IPS-20b (cell line): ENCODE results near the gene ARFGAP1.

Experiments
- H3K27ac ChIP-seq: one replicate; pipeline ENCODE4 v1.5.1; 2013; ENCODE audit warnings: low read length
- H3K27me3 ChIP-seq: 2 replicates; pipeline ENCODE4 v1.6.1; 2013; ENCODE audit warnings: mild to moderate bottlenecking, low read length, inconsistent platforms; ENCODE audit not compliant: insufficient read depth
- H3K36me3 ChIP-seq: 2 replicates; pipeline ENCODE4 v1.6.1; 2013; ENCODE audit warnings: low read depth, mild to moderate bottlenecking, inconsistent platforms, low read length, moderate library complexity; ENCODE audit not compliant: insufficient read depth
- H3K4me1 ChIP-seq: 2 replicates; pipeline ENCODE4 v1.6.1; 2013; ENCODE audit warnings: mild to moderate bottlenecking, control low read depth, inconsistent platforms, low read length, moderate library complexity; ENCODE audit not compliant: insufficient read depth
- H3K4me3 ChIP-seq: 2 replicates; pipeline ENCODE4 v1.5.1; 2013; ENCODE audit warnings: mild to moderate bottlenecking, low read length, inconsistent platforms
- H3K9ac ChIP-seq: 2 replicates; pipeline ENCODE4 v1.6.1; 2013; ENCODE audit warnings: low read depth, mild to moderate bottlenecking, inconsistent platforms, low read length, moderate library complexity
- H3K9me3 ChIP-seq: 2 replicates; pipeline ENCODE4 v1.6.1; 2013; ENCODE audit warnings: mild to moderate bottlenecking, low read depth, low read length, inconsistent platforms; ENCODE audit not compliant: insufficient read depth

The ARFGAP1 gene

GRCh38 chr20:63322146-63322932 lies 49.7 kb downstream of the ARFGAP1 start:
- H3K27ac ChIP-seq: no peak overlapping the region
- H3K36me3 ChIP-seq: no peaks in the 10 kb centered on the region
- H3K9me3 ChIP-seq: no peaks in the 10 kb centered on the region
- H3K27me3 ChIP-seq: no peaks in the 10 kb centered on the region
- no peak overlapping the region for H3K9ac ChIP-seq
- H3K4me3 ChIP-seq: no peak overlapping the region
- H3K4me1 ChIP-seq: no peaks in the 10 kb centered on the region

GRCh38 chr20:63322933-63323273 lies 50.3 kb downstream of the ARFGAP1 start:
- Histone ChIP-seq H3K9me3 (no peaks in the 10 kb centered on the region), H3K9ac (no peak overlapping the region), H3K36me3 (no peaks in the 10 kb centered on the region), H3K4me1 (no peaks in the 10 kb centered on the region), H3K27me3 (no peaks in the 10 kb centered on the region), H3K4me3 (no peak overlapping the region), H3K27ac (no peak overlapping the region)

- Histone ChIP-seq H3K4me3 (no peak overlapping the region), H3K36me3 (no peaks in the 10 kb centered on the region), H3K4me1 (no peaks in the 10 kb centered on the region), H3K9me3 (no peaks in the 10 kb centered on the region), H3K9ac (no peak overlapping the region), H3K27me3 (no peaks in the 10 kb centered on the region), H3K27ac (no peak overlapping the region)
Observed at GRCh38 chr20:63323357-63323981, 50.9 kb downstream of the ARFGAP1 start.

GRCh38 chr20:63325021-63325471 lies 52.4 kb downstream of the ARFGAP1 start:
- no peaks in the 10 kb centered on the region for H3K4me1 ChIP-seq
- no peak overlapping the region for H3K9ac ChIP-seq
- H3K9me3 ChIP-seq: no peaks in the 10 kb centered on the region
- no peak overlapping the region for H3K27ac ChIP-seq
- no peaks in the 10 kb centered on the region for H3K27me3 ChIP-seq
- no peaks in the 10 kb centered on the region for H3K36me3 ChIP-seq
- no peak overlapping the region for H3K4me3 ChIP-seq

GRCh38 chr20:63325554-63326313 lies 53.1 kb downstream of the ARFGAP1 start:
- no peak overlapping the region for H3K9ac ChIP-seq
- no peak overlapping the region for H3K4me3 ChIP-seq
- H3K27me3 ChIP-seq: no peaks in the 10 kb centered on the region
- H3K4me1 ChIP-seq: no peaks in the 10 kb centered on the region
- H3K9me3 ChIP-seq: no peaks in the 10 kb centered on the region
- no peak overlapping the region for H3K27ac ChIP-seq
- H3K36me3 ChIP-seq: no peaks in the 10 kb centered on the region

GRCh38 chr20:63326314-63327230 lies 54.0 kb downstream of the ARFGAP1 start:
- Histone ChIP-seq H3K27ac (no peak overlapping the region), H3K4me3 (no peak overlapping the region), H3K36me3 (no peaks in the 10 kb centered on the region), H3K9me3 (no peaks in the 10 kb centered on the region), H3K9ac (no peak overlapping the region), H3K4me1 (no peaks in the 10 kb centered on the region), H3K27me3 (no peaks in the 10 kb centered on the region)

- Histone ChIP-seq H3K27ac (no peak overlapping the region), H3K27me3 (no peaks in the 10 kb centered on the region), H3K4me3 (no peak overlapping the region), H3K4me1 (no peaks in the 10 kb centered on the region), H3K9ac (no peak overlapping the region), H3K36me3 (no peaks in the 10 kb centered on the region), H3K9me3 (peaks cover 5% of the 10 kb centered on the region; the same call in 1 of the 2 replicates)
Observed at GRCh38 chr20:63327231-63327745, 54.7 kb downstream of the ARFGAP1 start.

- H3K27ac ChIP-seq: no peak overlapping the region
- no peaks in the 10 kb centered on the region for H3K4me1 ChIP-seq
- no peak overlapping the region for H3K4me3 ChIP-seq
- H3K36me3 ChIP-seq: no peaks in the 10 kb centered on the region
- H3K27me3 ChIP-seq: no peaks in the 10 kb centered on the region
- H3K9me3 ChIP-seq: peaks cover 5% of the 10 kb centered on the region; the same call in 1 of the 2 replicates
- no peak overlapping the region for H3K9ac ChIP-seq
Observed at GRCh38 chr20:63328026-63328700, 55.5 kb downstream of the ARFGAP1 start.

GRCh38 chr20:63328718-63329275 lies 56.2 kb downstream of the ARFGAP1 start:
- H3K27me3 ChIP-seq: no peaks in the 10 kb centered on the region
- H3K9me3 ChIP-seq: peaks cover 5% of the 10 kb centered on the region; the same call in 1 of the 2 replicates
- no peak overlapping the region for H3K27ac ChIP-seq
- no peaks in the 10 kb centered on the region for H3K36me3 ChIP-seq
- no peak overlapping the region for H3K4me3 ChIP-seq
- H3K4me1 ChIP-seq: no peaks in the 10 kb centered on the region
- H3K9ac ChIP-seq: no peak overlapping the region

- H3K4me3 ChIP-seq: no peak overlapping the region
- H3K27me3 ChIP-seq: no peaks in the 10 kb centered on the region
- H3K36me3 ChIP-seq: no peaks in the 10 kb centered on the region
- no peak overlapping the region for H3K9ac ChIP-seq
- peaks cover 5% of the 10 kb centered on the region; the same call in 1 of the 2 replicates for H3K9me3 ChIP-seq
- no peak overlapping the region for H3K27ac ChIP-seq
- H3K4me1 ChIP-seq: no peaks in the 10 kb centered on the region
Observed at GRCh38 chr20:63329331-63330083, 56.9 kb downstream of the ARFGAP1 start.
